HepG2 (cell line): ENCODE results near the gene HIPK2. TPM values are rescaled to one million over a fixed set of nuclear protein-coding genes. Genes with fewer than 3 reads are reported as not detected.

Experiments
- GATAD2A ChIP-seq: IDR thresholded peaks from 2 replicates; pipeline ENCODE4 v1.6.1; 2016
- TARDBP ChIP-seq: sonication (generic); formaldehyde crosslinking; IDR thresholded peaks from 2 replicates; pipeline ENCODE4 v1.8.0; 2022; ENCODE audit warnings: mild to moderate bottlenecking, missing genetic modification reagents
- YEATS2 ChIP-seq: sonication (generic); formaldehyde crosslinking; IDR thresholded peaks from 2 replicates; pipeline ENCODE4 v1.4.0; 2020; ENCODE audit warnings: missing genetic modification reagents, borderline replicate concordance
- ZNF263 ChIP-seq: sonication (generic); formaldehyde crosslinking; IDR thresholded peaks from 2 replicates; pipeline ENCODE4 v1.4.0; 2020; ENCODE audit warnings: missing genetic modification reagents
- ZNF333 ChIP-seq: sonication (generic); formaldehyde crosslinking; IDR thresholded peaks from 2 replicates; pipeline ENCODE4 v1.4.0; 2020; ENCODE audit warnings: mild to moderate bottlenecking, missing genetic modification reagents, borderline replicate concordance
- polyA plus RNA-seq, 8 experiments: library from polyadenylated mRNA; depleted of rRNA in 3 of 8; stranded (reverse) in 7 of 8; unstranded in 1 of 8; fragments of >200 nt; fragmentation: Illumina TruSeq in 4 of 8; extraction: Trizol in 4 of 8; gene quantifications; 2 replicates each; pipeline versions ENCODE4 v1.2.1 to v1.2.3, GENCODE V29; 2011 to 2016; ENCODE audit warnings: low read depth in 4 of 8, missing spikeins in 1 of 8, mixed read lengths in 1 of 8; ENCODE audit not compliant: insufficient read depth in 1 of 8
- total RNA-seq, 5 experiments: library from RNA; depleted of rRNA; stranded (reverse); fragments of >200 nt; fragmentation: Illumina TruSeq; extraction: Trizol; gene quantifications; 2 replicates each; pipeline ENCODE4 v1.2.3, GENCODE V29; 2016; ENCODE audit warnings: low read depth in 1 of 5
- TF ChIP-seq, protein P1 (sequence below): IDR thresholded peaks from 2 replicates; pipeline ENCODE4 v1.4.0; 2020; ENCODE audit warnings: mild to moderate bottlenecking, missing genetic modification reagents
- TF ChIP-seq, protein P2 (sequence below): IDR thresholded peaks from 2 replicates; pipeline ENCODE4 v1.6.1; 2012; ENCODE audit warnings: inconsistent platforms

HIPK2 gene
- total and polyA plus RNA-seq, 2 of the 13 experiments (the other 11 are each of a cell fraction or from before 2014, with no cell fraction given), result 14.4 to 20.2 TPM

GRCh38 chr7:139676390-139676789 lies 101.4 kb downstream of the HIPK2 start (continued):
- TF ChIP-seq, protein P1, sequence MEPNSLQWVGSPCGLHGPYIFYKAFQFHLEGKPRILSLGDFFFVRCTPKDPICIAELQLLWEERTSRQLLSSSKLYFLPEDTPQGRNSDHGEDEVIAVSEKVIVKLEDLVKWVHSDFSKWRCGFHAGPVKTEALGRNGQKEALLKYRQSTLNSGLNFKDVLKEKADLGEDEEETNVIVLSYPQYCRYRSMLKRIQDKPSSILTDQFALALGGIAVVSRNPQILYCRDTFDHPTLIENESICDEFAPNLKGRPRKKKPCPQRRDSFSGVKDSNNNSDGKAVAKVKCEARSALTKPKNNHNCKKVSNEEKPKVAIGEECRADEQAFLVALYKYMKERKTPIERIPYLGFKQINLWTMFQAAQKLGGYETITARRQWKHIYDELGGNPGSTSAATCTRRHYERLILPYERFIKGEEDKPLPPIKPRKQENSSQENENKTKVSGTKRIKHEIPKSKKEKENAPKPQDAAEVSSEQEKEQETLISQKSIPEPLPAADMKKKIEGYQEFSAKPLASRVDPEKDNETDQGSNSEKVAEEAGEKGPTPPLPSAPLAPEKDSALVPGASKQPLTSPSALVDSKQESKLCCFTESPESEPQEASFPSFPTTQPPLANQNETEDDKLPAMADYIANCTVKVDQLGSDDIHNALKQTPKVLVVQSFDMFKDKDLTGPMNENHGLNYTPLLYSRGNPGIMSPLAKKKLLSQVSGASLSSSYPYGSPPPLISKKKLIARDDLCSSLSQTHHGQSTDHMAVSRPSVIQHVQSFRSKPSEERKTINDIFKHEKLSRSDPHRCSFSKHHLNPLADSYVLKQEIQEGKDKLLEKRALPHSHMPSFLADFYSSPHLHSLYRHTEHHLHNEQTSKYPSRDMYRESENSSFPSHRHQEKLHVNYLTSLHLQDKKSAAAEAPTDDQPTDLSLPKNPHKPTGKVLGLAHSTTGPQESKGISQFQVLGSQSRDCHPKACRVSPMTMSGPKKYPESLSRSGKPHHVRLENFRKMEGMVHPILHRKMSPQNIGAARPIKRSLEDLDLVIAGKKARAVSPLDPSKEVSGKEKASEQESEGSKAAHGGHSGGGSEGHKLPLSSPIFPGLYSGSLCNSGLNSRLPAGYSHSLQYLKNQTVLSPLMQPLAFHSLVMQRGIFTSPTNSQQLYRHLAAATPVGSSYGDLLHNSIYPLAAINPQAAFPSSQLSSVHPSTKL (CRISPR knock-in tag), result peak; percentile 41; the same call in 1 of the 2 replicates
- peak; percentile 61; the same call in 1 of the 2 replicates for TF ChIP-seq ZNF263
- TF ChIP-seq GATAD2A (CRISPR knock-in tag), result peak; percentile 68
- TF ChIP-seq YEATS2 (CRISPR knock-in tag), result 0 out of 2 replicates have a peak, but pooled peaks have one; percentile 14
- TF ChIP-seq, protein P2, sequence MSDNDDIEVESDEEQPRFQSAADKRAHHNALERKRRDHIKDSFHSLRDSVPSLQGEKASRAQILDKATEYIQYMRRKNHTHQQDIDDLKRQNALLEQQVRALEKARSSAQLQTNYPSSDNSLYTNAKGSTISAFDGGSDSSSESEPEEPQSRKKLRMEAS, result peak; percentile 19; the same call in 1 of the 2 replicates
- no peak for TF ChIP-seq ZNF333 (CRISPR knock-in tag)
- TF ChIP-seq TARDBP (CRISPR knock-in tag), result no peak
